NCI-H345 (cell line): ENCODE data around the gene LRRC4.

Source experiments
- DNase-seq: peaks from one replicate; lab custom pipeline; 2025; lab: John Stamatoyannopoulos, UW

Gene LRRC4, protein sequence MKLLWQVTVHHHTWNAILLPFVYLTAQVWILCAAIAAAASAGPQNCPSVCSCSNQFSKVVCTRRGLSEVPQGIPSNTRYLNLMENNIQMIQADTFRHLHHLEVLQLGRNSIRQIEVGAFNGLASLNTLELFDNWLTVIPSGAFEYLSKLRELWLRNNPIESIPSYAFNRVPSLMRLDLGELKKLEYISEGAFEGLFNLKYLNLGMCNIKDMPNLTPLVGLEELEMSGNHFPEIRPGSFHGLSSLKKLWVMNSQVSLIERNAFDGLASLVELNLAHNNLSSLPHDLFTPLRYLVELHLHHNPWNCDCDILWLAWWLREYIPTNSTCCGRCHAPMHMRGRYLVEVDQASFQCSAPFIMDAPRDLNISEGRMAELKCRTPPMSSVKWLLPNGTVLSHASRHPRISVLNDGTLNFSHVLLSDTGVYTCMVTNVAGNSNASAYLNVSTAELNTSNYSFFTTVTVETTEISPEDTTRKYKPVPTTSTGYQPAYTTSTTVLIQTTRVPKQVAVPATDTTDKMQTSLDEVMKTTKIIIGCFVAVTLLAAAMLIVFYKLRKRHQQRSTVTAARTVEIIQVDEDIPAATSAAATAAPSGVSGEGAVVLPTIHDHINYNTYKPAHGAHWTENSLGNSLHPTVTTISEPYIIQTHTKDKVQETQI

DNA sequence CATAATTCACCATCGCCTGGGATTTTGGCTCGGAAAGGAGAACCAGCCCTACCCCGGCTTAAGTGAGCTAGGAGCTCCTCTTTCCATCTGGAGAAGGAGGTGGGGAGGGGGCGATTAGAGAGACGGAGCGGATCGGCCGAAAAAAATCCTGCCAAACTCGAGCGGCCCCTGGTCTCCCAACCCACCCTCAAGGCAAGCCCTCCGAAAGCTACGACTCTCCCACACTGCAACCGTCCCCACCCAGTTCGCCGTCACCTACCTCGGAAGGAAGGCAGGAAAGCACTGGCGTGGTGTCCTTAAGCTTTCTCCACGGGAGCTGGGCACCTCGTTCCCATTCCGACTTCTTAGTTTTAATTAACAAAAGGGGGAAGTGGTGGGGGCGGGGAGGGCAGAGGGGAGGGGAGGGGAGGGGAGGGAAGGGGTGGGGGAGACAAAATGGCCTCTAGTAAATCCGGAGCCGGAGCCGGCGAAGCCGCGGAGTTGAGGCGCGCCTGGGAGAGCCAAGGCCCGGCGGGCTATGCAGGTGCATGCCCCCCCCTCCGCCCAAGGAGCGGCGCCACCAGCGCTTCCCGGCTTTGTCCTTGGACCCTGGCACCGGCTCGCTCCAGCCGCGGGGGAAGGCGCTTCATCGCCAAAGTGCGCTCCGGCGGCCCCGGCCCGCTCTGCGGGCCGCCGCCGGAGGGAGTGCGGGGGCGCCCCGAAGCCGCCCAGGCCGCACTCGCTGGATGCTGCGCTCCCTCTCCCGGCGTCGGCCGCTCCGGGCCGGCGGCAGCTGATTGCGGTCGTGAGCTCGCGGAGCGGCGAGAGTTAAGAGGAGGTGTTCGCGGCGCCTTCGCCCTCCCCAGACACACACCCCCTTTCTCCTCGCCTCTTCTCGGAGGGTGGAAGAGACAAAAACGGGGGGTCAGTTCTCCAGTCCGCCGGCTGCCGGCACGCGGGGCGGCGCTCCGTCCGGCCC lies at the start of gene LRRC4:
Gene LRRC4 (minus strand): TSS at position 784 of the 958 bp plus-strand sequence. CDS start 797 bp downstream, outside the sequence.
- DNase-seq = peak; percentile 29

DNA sequence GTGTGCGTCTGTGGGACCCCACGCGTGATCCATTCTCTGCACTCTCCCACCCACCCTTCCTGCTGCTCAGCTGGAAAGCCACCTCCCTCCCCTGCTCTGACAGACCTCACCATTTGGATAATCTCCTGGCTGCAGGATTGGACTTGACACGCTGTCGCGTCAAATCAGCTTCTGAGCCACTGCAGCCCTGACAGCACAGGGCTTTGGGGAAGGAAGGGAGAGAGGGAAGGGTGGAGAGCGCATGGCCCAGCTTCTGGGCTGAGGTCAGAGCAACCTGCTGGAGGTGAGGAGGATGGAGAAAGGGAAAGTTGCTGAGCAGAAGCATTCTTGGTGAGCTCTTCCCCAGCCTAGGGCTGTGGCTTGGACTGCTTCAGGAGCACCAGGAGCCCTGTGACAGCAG lies 48.9 kb upstream of the LRRC4 start:
- no peak for DNase-seq

DNA sequence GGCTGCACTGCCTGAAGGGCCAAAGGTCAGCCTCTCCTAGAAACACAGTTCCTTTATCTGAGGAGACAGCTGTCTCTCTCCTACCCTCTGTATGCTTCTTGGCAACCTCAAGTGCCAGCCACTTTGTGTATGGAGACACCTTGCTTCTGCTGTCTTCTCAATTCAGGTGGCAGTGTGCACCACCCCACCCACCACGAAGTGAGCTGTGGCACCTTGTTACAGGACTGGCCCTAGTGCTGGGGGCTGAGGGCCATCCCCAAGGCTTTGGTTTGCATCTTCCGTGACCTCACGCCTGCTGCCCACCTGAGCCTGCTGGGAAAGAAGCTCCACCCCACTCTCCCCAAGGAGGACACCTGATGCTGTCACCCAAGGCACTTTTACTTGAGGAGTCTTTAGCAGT lies 47.1 kb upstream of the LRRC4 start:
- DNase-seq = no peak

DNA sequence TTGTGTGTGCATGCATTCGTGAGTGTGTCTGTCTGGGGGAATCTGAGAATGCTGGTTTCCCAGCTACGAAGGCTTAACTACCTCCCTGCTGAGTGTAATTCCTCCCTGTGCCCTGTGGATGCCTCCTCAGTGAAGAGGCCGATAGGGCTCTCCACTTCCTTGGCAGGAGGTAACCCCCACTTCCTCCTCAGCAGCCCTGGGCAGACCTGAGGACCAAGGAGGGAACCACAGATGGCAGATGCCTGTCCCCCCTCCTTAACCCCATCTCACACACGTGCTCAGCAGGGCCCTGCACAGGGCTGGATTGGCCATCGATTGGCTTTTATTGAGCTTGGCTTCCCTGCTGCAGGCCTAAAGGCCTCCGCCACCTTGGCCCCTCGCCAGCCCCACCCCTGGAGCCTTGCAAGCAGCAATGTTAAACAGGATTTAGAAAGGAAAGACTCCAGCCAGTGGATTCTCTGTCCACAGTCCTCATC lies 45.6 kb upstream of the LRRC4 start:
- DNase-seq = peak; percentile 24

DNA sequence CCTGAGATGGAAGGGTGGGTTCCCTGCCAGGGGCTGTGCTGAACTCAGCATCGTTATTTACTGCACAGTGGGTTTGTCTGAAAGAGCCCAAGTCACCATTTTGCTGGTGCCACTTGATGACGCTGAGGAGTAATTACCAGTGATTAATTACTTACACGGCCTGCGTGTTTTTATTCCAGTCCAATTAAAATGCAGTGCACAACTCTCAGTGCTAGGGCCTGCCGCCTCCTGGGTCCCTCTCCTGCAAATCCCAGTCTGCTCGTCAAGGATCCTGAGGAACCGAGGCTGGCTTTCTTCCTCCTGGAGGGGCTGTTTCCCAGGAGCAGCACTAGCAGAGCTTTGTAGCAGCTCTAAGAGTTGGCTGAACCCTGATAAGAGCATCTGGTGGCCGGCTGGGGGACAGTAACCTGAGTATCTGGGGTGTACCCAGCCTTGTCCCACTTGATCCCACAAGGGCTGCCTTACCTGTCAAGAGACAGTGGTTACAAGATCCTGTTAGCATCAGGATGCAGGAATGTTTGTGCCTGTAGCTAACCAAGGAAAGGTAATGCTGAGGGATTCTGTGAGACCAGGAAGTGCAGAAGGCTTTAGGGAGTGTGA lies 45.1 kb upstream of the LRRC4 start:
- DNase-seq = no peak

DNA sequence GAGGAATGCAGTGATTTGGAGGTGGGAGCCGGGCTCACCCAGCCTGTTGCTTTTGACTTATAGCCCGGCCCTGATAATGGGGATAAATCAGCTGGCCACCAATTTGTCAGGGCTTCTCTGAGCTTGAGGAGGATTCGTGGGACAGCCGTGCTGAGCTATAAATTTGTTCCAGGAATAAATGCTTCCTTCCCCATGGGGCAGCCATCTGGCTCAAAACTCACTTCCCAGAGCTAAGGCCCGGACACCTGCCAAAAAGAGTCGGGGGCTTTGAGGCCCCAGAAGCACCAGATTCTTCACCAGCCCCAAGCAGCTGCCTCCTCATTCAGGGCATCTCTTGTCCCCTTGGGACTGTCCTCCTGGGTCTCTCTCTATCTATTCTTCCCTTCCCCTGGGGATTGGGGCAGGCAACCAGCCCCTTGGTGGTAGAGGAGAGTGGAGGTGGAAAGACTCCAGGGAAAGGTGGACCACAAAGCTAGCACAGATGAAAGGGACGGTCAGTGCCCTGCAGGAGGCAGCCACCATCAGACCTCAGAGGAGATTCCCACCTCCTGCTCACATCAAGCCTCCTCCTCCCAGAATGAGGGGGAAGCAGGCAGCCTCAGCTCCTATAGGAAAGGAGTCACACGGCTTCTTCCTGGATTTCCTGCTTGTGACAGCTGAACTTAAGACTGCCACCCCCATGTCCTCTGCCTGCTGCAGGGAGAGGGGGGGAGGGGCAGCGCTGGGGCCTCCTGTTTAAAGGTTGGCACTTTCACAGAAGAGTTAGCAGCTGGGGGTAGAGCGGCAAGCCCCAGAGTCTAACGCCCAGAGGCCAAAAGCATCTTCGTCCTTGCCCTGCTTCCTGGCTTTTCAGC lies 44.2 kb upstream of the LRRC4 start:
- DNase-seq = no peak

DNA sequence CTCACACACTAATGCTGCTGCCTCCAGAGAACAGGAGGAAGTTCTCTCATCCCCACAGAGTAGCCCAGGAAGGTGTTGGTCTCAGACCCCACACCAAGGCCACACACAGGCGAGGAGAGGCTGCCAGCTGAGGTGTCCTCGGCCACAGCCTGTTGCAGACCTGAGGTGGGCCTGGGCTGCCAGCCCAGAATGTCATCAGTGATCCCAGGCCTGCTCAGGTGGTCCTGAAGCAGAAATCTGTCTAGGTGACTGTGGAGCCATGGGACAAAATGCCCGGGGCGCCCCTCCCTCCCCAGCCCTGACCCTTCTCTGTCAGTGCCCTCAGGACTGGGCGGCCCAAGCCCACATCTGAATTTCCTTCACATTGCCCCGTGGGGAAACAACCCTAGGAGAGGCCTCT lies 43.5 kb upstream of the LRRC4 start:
- no peak for DNase-seq

DNA sequence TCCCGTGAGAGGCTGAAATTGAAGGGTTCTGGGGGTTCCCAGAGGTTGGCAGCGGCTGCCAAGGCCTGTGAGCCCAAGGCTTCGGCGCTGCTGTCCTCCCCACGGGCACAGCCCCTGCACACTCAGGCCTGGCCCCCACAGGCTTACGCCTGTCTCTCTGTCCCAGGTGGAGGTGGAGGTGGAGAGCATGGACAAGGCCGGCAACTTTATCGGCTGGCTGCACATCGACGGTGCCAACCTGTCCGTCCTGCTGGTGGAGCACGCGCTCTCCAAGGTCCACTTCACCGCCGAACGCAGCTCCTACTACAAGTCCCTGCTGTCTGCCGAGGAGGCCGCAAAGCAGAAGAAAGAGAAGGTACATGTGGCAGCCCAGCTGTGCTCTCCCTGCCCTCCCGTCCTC lies 43.1 kb upstream of the LRRC4 start:
- DNase-seq = no peak

DNA sequence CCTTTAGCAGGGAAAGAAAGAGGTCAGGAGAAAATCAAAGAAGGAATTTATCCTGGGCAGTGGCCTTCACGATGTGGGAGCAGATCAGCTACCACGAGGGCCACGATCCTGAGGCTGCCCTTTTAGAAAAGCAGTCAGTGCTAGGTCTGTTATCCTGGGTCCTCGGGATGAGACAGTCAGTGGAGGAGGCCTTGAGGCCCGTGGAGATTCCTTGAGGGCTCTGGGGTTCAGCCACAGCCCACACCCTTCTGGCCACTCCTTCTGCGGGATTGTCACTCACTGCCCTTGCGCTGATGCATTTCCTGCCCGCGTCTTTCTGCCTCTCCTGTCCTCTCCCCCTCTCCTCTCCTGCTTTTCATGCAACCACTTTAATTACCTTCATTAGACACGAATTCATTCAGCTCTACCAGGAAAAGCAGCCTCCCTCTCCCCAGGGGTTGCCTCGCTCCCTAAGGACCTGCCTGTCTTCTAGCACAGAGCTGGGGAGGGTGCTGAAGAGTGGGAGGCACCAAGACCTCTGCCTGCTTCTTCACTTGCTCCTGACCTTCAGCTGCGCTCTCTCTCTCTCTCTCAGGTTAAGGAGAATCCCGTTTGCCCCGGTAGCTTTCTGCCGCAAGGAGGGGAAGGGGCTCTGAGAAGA lies 42.6 kb upstream of the LRRC4 start:
- DNase-seq = no peak

DNA sequence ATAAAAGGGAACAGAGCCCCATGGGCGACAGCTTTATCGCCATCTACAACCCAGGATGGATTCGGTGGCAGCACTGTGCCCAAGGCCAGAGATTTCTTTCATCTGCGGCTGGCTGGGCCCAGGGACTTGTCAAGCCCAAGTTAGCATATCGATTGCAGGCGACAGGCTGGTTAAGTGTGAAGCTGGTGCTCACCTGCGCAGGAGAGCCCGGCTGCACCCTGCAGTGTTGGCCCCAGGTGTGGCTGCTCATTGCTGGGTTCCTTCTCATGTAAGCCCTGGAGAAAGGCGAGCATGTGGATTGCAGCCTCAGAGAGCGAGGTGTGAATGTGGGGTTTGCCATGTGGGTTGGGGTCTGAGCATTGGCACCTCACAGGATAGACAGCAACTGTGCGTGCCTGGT lies 40.6 kb upstream of the LRRC4 start:
- DNase-seq = no peak

DNA sequence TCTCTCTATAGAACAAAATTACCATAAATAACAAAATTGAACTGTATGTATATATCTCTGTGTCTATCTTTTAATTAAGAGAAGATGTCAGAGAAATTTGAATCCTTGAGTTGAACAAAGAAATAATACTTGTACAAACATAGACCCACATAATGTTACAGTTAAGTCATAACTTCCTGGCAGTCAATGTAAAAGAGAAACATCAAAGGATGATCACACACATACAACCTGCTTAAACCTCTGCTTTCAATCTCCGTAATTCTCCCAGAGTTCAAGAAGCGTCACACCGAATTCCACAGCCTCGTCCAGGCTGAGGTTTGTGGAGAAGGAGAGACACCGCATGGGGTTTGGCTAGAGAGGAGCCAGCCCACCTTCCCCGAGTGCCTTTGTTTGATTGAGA lies 40.1 kb upstream of the LRRC4 start:
- no peak for DNase-seq

DNA sequence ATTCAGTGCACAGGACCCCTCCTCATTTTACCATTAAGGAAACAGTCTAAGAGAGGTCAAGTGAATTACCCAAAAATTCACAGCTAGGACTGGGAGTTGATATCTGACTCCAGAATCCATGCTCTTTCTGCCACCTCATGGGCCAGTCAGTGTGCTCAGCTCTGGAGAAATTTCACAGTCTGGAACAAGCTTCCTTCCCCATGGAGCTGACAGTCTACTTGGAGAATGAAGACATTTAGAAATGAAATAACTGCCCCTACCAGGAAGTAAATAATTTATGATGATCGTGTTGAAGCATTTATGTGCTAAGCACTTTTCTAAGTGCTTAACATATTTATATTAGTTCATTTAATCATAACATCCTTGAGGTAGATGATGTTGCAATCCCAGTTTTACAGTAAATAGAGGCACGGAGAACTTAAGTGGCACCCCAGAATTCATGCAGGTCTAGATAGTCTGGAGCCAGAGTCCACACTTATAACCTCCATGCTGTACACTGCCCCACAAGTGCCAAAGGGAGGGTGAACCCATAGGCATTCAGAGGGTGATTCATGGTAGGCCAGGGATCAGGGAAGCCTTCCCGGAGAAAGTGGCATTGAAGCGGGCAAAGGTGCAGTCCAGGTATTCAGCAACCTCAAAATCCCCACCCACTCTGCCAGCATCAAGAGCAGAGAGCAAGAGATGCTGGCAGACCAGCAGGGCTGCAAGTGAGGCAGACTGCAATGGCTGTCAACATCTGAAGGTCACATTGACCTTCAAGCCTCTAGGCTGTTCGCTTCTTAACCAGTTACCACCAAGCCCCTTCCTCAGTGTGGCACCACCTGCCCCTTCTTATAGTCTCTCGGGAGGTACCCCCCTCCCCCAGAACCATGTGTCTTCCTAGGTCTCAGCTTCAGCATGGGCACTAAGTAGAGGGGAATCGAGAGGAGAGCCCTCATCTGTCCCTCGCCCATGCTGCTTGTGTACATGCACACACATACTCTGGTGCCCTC lies 38.4 kb upstream of the LRRC4 start:
- DNase-seq = no peak

DNA sequence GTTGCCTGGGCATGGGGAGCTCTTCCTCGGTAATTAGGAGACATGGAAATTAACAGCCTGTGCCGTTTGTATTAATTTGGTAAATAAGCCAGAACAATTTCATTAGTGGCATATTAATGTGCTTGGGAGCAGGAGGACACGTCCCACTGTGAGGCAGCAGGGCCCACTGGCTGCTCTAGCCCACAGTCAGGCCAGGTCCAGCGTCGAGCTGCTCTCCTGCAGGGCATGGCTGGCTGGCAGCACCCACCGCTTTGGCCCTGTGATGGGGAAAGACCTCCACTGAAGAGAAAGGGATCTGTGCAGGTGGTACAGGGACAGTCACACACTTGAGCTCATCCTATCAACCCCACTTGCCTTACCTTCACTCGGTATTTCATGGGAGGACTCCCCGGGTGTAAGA lies 37.5 kb upstream of the LRRC4 start:
- DNase-seq = no peak

DNA sequence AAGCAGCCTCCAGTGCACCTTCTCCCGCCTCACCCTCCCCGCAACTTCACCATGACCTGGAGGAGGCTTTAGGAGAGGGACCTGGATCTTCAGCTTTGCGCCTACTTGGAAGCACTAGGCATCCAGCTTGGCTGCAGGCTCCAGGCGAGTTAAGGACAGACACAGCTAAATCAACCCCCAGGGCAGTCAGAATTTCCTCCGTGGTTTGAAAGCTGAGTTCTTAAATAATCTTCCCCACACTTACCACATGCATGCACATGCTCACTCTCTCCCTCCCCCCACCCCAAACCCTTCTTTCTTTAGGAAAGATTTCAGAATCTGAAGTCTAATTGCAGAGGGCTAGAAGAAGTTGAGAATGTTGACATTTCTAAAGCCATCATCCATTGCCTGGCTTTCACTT lies 36.7 kb upstream of the LRRC4 start:
- DNase-seq = no peak

DNA sequence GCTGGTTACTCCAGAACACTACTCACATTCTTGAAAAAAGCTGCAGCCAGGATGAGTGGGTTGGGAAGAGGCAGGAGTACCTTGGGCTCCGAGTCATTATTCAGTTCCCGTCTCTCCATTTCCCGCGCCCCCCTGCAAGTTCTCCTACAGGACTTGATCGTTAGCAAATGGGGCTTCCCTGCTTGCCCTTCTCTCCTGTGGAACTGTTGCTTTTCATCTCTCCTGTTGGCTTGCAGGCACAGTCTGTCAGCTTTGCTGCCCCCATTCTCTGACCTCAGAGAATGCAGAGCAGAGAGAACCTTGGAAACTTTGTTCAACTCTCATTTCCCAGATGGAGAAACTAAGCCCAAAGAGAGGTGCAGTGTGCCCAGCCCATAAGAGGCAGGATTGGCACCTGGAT lies 35.6 kb upstream of the LRRC4 start:
- no peak for DNase-seq

DNA sequence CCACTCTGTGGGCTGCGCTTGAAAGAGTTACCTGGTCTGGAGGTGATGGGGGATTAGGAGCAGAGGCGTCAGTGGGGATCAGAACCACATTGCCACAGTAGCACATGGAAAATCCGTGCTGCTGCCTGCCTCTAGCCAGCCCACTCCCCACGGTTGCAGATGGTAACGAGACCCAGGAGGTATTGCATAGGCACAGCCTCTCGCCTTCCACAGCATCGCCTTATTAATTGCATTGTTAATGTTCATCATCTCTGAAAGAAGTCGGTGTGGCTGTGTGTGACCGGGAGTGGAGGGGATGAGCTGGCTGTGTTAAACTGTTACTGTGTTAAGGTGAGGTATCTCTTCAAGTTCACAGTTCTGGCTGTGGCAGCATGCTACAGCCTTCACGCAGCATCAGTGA lies 35.2 kb upstream of the LRRC4 start:
- DNase-seq = no peak

DNA sequence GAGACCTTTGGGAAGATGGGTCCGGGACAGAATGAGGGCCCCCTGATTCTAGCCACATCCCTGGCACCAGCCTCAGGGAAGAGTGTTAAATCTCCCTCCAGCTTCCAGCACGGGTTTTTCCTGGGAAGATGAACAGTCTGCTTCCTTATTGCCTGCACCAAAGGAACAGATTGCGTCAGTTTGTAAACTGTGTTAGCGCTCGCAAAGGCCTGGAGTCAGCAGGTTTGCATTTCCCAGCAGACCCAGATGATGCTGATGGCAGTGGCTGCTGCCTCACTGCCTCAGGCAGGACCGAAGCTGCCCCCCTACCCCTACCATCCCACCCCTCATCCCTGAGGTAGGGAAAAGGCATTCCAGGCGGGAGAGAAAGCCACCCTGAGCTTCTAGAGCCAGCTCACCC lies 34.6 kb upstream of the LRRC4 start:
- DNase-seq = no peak

DNA sequence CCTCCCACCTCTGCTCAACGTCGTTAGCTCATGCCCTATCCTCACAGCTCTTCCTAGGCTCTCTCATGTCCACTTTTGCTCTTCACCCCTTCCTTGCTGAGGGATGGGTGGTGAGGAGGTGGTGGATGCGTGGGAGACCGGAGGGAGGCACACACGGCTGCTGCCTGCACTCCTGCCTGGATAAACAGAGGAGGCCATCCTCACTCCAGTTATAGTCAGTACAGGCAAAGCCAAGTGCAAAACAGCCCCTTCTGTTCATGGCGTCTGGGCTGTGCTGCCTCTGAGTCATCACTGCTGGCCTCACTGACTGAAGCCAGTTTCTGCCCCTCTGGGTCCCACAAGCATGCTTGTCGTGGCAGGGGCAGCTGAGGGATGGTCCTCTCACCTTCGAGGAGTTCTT lies 31.9 kb upstream of the LRRC4 start:
- no peak for DNase-seq

DNA sequence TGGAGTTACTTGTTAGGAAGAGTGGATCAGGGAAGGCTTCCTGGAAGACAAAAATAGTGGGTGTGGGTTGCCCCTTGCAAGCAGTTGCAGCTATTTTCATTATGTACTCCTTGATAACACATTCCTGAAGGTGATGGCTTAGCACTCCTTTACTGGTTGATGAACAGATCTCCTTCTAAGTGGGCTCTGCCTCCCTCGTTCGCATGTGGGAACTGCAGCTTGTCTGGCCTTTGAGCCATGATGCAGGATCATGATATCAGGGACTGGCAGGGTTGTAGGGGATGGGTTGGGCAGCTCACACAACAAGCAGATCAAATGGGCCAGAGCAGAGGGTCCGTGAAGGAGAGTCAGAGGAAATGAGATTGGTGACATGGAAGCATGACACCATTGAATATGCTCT lies 28.8 kb upstream of the LRRC4 start:
- no peak for DNase-seq
